ENCODE data around the gene TMEM91. TPM values are rescaled to one million over a fixed set of nuclear protein-coding genes. Genes with fewer than 3 reads are reported as not detected.

TMEM91 gene
- total and polyA plus RNA-seq, 2 experiments from 2014 or later: 9.3 to 10.6 TPM

DNA sequence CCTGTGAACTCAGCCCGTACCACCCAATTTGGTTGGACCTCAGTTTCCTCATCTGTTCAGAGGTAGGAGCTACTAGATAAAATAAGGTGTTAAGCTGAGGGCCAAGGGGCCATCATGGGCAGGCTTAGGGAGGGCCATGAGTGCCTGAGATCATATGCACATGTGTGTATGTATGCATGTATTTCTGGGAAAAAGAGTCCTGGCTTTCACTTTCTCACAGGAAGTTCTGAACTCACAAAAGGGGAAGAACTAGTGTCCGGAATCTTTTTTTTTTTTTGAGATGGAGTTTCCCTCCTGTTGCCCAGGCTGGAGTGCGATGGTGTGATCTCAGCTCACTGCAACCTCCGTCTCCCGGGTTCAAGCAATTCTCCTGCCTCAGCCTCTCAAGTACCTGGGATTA is 41.5 kb upstream of the TMEM91 start:
- no peaks in the 10 kb centered on the region; the same call in 2 of the 3 replicates for H3K36me3 Mint-ChIP-seq (ENCODE audit: low read depth)
- no peak for DNase-seq (ENCODE audit: low spot score)
- ATAC-seq: no peak
- no peak overlapping the region for H3K27ac Mint-ChIP-seq
- Histone ChIP-seq H3K27me3 (ENCODE audit: insufficient read depth) (peaks cover 10% of the 10 kb centered on the region), H3K79me2 (replicated peaks; ENCODE audit: insufficient read depth) (no peaks in the 10 kb centered on the region), H2AFZ (no peak overlapping the region), H3K27ac (ENCODE audit: low read depth) (no peak overlapping the region), H3K4me1 (ENCODE audit: insufficient read depth) (peaks cover 16% of the 10 kb centered on the region), H4K20me1 (replicated peaks; ENCODE audit: insufficient read depth) (no peaks in the 10 kb centered on the region), H3K4me2 (no peak overlapping the region), H3K9me2 (ENCODE audit: insufficient read depth) (no peaks in the 10 kb centered on the region), H3K4me3 (no peak overlapping the region), H3K36me3 (ENCODE audit: insufficient read depth) (no peaks in the 10 kb centered on the region), H3F3A (replicated peaks; ENCODE audit: low read depth) (peaks cover 5% of the 10 kb centered on the region)
- peaks cover 5% of the 10 kb centered on the region for H3K27me3 Mint-ChIP-seq (ENCODE audit: insufficient read depth, low read depth, poor library complexity)
- no peak overlapping the region for H3K4me3 Mint-ChIP-seq
- TF ChIP-seq STAT1 (IDR thresholded peaks at IDR 0.05; ENCODE audit: unreplicated experiment) (no peak), JUNB (IDR thresholded peaks at IDR 0.05; ENCODE audit: unreplicated experiment) (no peak)
- TF ChIP-seq, protein P1, sequence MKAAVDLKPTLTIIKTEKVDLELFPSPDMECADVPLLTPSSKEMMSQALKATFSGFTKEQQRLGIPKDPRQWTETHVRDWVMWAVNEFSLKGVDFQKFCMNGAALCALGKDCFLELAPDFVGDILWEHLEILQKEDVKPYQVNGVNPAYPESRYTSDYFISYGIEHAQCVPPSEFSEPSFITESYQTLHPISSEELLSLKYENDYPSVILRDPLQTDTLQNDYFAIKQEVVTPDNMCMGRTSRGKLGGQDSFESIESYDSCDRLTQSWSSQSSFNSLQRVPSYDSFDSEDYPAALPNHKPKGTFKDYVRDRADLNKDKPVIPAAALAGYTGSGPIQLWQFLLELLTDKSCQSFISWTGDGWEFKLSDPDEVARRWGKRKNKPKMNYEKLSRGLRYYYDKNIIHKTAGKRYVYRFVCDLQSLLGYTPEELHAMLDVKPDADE (IDR thresholded peaks at IDR 0.05): no peak
- peaks cover 17% of the 10 kb centered on the region for H3K4me1 Mint-ChIP-seq
- no peaks in the 10 kb centered on the region for H3K9me3 Mint-ChIP-seq

DNA sequence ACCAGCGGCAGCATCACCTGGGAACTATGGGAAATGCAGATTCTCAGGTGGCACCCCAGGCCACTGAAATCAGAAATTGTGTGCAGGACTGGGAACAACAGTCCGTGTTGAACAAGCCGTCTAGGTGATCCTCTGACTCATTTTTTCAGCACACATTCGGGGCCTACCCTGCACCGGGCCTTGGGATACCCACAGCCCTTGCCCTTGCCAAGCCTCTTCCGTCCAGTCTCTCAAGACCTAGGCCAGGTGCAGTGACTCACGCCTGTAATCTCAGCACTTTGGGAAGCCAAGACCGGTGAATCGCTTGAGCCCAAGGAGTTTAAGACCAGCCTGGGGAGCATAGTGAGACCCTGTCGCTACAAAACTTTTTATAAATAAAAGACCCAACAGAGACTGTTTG is 40.9 kb upstream of the TMEM91 start:
- no peak overlapping the region for H3K4me3 ChIP-seq
- Mint-ChIP-seq H3K27ac (no peak overlapping the region), H3K36me3 (ENCODE audit: low read depth) (no peaks in the 10 kb centered on the region; the same call in 2 of the 3 replicates), H3K4me3 (no peak overlapping the region), H3K4me1 (peaks cover 16% of the 10 kb centered on the region), H3K9me3 (no peaks in the 10 kb centered on the region), H3K27me3 (ENCODE audit: insufficient read depth, low read depth, poor library complexity) (peaks cover 5% of the 10 kb centered on the region)
- no peak overlapping the region for H3K27ac ChIP-seq (ENCODE audit: low read depth)
- no peaks in the 10 kb centered on the region for H3K36me3 ChIP-seq (ENCODE audit: insufficient read depth)
- no peaks in the 10 kb centered on the region for H4K20me1 ChIP-seq (replicated peaks; ENCODE audit: insufficient read depth)
- no peak overlapping the region for H3K4me2 ChIP-seq
- ATAC-seq (no peak), DNase-seq (ENCODE audit: low spot score) (no peak)
- H3K79me2 ChIP-seq (replicated peaks; ENCODE audit: insufficient read depth): no peaks in the 10 kb centered on the region
- H3K4me1 ChIP-seq (ENCODE audit: insufficient read depth): peaks cover 16% of the 10 kb centered on the region
- H3F3A ChIP-seq (replicated peaks; ENCODE audit: low read depth): peaks cover 2% of the 10 kb centered on the region
- no peaks in the 10 kb centered on the region for H3K9me2 ChIP-seq (ENCODE audit: insufficient read depth)
- H3K27me3 ChIP-seq (ENCODE audit: insufficient read depth): peaks cover 10% of the 10 kb centered on the region
- H2AFZ ChIP-seq: no peak overlapping the region
- TF ChIP-seq STAT1 (IDR thresholded peaks at IDR 0.05; ENCODE audit: unreplicated experiment): no peak
- no peak for TF ChIP-seq NANOG (IDR thresholded peaks at IDR 0.05; ENCODE audit: borderline replicate concordance)
- no peak for TF ChIP-seq ZNF114 (CRISPR knock-in tag; IDR thresholded peaks at IDR 0.05)
- TF ChIP-seq, protein P2, sequence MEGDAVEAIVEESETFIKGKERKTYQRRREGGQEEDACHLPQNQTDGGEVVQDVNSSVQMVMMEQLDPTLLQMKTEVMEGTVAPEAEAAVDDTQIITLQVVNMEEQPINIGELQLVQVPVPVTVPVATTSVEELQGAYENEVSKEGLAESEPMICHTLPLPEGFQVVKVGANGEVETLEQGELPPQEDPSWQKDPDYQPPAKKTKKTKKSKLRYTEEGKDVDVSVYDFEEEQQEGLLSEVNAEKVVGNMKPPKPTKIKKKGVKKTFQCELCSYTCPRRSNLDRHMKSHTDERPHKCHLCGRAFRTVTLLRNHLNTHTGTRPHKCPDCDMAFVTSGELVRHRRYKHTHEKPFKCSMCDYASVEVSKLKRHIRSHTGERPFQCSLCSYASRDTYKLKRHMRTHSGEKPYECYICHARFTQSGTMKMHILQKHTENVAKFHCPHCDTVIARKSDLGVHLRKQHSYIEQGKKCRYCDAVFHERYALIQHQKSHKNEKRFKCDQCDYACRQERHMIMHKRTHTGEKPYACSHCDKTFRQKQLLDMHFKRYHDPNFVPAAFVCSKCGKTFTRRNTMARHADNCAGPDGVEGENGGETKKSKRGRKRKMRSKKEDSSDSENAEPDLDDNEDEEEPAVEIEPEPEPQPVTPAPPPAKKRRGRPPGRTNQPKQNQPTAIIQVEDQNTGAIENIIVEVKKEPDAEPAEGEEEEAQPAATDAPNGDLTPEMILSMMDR (conservative IDR thresholded peaks at IDR 0.05; ENCODE audit: low read depth in 2 of 2): no peak
- TF ChIP-seq CREB1 (CRISPR knock-in tag; IDR thresholded peaks at IDR 0.05; ENCODE audit: low read depth): no peak
- TF ChIP-seq ZNF331 (CRISPR knock-in tag; IDR thresholded peaks at IDR 0.05; ENCODE audit: low read depth): no peak
- no peak for TF ChIP-seq EZH2phosphoT487 (IDR thresholded peaks at IDR 0.05; ENCODE audit: unreplicated experiment)
- TF ChIP-seq, protein P3, sequence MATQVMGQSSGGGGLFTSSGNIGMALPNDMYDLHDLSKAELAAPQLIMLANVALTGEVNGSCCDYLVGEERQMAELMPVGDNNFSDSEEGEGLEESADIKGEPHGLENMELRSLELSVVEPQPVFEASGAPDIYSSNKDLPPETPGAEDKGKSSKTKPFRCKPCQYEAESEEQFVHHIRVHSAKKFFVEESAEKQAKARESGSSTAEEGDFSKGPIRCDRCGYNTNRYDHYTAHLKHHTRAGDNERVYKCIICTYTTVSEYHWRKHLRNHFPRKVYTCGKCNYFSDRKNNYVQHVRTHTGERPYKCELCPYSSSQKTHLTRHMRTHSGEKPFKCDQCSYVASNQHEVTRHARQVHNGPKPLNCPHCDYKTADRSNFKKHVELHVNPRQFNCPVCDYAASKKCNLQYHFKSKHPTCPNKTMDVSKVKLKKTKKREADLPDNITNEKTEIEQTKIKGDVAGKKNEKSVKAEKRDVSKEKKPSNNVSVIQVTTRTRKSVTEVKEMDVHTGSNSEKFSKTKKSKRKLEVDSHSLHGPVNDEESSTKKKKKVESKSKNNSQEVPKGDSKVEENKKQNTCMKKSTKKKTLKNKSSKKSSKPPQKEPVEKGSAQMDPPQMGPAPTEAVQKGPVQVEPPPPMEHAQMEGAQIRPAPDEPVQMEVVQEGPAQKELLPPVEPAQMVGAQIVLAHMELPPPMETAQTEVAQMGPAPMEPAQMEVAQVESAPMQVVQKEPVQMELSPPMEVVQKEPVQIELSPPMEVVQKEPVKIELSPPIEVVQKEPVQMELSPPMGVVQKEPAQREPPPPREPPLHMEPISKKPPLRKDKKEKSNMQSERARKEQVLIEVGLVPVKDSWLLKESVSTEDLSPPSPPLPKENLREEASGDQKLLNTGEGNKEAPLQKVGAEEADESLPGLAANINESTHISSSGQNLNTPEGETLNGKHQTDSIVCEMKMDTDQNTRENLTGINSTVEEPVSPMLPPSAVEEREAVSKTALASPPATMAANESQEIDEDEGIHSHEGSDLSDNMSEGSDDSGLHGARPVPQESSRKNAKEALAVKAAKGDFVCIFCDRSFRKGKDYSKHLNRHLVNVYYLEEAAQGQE (IDR thresholded peaks at IDR 0.05; ENCODE audit: unreplicated experiment): no peak
- TF ChIP-seq EZH2 (IDR thresholded peaks at IDR 0.05; ENCODE audit: low read depth, unreplicated experiment): no peak
- TF ChIP-seq, protein P1 (IDR thresholded peaks at IDR 0.05): no peak
- no peak for TF ChIP-seq JUNB (IDR thresholded peaks at IDR 0.05; ENCODE audit: unreplicated experiment)

All from GM23338 (cell line).